ENCODE measurements around the gene LIX1.
"Not testable (repeated sequence)": the region's sequence is repeated elsewhere in the genome, so short reads cannot be mapped to it uniquely, and the experiment has no call there.

LIX1 gene

DNA sequence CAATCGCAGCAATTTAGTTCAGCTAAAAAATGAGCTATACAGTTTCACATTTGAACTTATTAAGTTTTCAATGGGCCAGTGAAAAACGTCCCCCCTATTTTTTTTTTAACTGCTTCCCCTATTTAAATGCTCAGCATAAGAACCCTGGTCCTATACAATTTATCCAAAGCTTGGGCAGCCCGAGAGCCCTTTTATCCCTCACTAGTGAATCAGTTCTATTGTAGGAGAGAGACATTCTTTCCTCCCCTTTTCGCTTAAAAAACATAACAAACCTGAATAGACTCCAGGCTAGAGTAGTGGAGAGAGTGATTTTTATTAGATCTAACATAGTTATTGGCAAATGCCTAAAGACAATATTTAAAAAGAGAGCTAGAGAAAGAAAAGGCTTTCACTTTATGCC is 1.4 kb downstream of the LIX1 start:
- no peak for DNase-seq

- DNase-seq = not testable (repeated sequence)
Observed at GRCh38 chr5:97140250-97140649, 2.2 kb downstream of the LIX1 start.

- no peak for DNase-seq
Observed at GRCh38 chr5:97136475-97136874, 5.9 kb downstream of the LIX1 start.

DNA sequence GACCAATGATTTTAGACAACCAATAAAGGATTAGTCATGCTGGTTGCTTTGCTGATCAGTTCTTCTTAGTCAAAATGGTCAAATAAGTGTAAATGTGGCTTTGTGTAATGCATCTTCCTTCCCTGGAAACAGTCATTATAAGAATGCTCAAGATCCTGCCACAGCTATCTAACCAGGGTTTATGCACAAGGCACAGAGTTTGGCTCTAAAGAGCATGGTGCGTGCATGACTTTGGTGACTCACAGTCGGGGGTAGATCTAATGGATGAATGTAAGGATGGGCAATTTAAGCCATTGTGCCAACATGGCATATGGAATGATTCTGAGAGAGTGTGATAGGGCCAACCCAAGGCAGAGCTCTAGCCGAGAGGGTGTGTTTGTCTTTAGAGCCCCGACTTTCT is 6.5 kb downstream of the LIX1 start:
- no peak for DNase-seq

GRCh38 chr5:97134634-97135033 is 7.8 kb downstream of the LIX1 start:
- no peak for DNase-seq

DNA sequence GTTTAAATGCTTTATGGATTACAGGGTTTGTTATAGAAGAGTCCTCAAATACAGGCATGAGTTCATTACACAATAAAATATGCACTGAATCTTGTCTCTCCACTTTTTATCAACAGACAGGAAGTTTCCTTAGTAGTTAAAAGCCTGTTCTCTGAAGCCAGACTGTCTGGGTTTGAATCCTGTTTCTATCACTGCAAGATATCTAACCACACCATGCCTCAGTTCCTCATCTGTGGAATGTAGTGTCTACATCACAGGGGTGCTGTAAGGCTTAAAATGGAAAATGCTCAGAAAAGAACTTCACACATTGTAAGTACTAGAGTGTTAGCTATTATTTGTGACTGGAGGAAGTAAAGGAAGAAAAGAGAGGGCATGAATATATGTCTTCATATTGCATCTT is 9.3 kb downstream of the LIX1 start:
- DNase-seq = no peak

DNA sequence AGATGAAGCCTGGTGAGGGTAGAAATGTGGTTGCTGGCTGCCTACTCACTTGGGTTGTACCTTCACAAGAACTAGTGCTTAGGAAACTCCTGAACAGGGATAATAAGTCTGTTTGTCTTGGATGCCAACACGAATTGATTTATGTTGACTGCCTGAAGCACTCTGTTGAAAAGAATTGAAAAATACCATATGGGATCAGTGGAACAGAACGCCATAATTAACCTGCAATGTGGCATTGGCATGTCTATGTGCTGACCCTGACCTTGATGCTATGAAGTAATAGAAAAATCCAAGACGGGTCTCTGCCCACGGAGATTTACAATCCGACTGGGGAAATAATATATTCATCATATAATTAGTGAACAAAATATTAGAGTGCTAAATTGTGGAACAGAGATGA is 10.5 kb downstream of the LIX1 start:
- DNase-seq = no peak

GRCh38 chr5:97131139-97131710 is 11.2 kb downstream of the LIX1 start:
- DNase-seq = no peak

- DNase-seq = no peak
Observed at GRCh38 chr5:97127727-97128126, 14.7 kb downstream of the LIX1 start.

- DNase-seq = no peak
Observed at GRCh38 chr5:97125125-97125683, 17.2 kb downstream of the LIX1 start.

GRCh38 chr5:97124335-97124734 is 18.1 kb downstream of the LIX1 start:
- DNase-seq = no peak

GRCh38 chr5:97121848-97122247 is 20.6 kb downstream of the LIX1 start:
- no peak for DNase-seq

DNA sequence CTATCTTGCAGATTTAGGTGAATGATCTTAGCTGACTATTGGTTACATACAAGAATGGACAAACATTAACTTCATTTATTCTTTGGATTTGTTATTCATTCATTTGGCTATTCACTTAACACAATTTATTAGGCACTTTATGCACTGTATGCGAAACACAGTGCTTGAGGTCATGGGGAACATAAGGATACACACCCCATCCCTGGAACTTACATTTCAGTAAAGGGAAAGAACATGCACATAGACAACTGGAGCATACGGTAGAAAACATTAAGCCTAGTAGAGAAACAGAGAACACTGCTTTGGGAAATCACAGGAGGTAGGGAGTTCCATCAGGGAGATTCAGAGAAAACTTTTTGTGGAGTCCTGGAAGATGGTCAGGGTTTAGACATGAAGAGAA is 22.2 kb downstream of the LIX1 start:
- no peak for DNase-seq

DNA sequence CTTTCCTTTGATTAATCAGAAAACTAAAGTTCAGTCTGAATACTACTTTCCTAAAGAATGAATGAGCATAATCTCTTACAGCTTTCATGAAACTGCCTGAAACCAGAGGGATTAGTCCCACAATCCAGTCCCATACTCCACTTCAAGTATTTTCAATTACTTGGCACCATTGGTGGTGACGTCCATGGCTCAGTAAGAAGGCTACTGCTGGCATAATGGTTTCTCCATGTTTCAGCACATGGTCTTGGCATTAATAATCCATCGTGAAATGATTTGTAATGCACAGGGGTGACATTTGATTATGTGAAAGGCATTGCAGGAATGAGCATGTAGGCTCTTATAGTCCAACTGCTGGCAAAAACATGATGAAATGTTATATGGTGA is 23.4 kb downstream of the LIX1 start:
- no peak for DNase-seq

DNA sequence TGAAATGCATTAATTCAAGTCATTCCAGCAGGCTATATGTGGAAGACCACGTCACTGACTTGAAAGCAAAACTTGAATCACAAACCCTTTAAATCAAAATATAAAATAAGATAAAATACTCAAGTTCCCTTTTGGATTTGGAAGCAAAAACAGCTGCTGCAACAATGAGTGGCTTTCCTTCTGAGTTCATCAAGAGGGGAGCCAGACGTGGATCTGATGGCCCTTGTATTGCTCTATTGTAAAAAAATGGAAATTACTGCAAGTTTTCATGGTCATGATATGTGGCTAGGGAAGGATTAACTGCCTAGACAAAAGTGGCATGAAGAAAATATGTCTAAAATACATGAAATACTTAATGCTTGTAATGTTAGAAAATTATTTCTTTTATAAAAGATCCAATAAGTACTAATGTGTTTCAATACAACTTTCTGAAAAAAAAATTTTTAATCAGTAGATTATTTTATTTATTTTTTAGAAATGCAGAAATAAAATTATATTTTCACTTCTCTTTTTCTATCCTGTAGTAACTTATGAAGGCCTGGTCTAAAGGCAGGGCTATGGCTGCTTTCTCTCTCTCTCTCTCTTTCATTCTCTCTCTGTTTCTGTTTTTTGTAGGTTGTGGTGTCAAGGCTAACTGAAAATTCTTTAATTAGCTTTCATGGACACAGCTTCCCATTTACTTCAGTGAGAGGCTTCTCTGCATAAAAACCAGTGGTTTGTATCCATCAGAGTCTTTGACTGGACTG is 24.0 kb downstream of the LIX1 start:
- DNase-seq = no peak

- no peak for DNase-seq
Observed at GRCh38 chr5:97115932-97116331, 26.5 kb downstream of the LIX1 start.

DNA sequence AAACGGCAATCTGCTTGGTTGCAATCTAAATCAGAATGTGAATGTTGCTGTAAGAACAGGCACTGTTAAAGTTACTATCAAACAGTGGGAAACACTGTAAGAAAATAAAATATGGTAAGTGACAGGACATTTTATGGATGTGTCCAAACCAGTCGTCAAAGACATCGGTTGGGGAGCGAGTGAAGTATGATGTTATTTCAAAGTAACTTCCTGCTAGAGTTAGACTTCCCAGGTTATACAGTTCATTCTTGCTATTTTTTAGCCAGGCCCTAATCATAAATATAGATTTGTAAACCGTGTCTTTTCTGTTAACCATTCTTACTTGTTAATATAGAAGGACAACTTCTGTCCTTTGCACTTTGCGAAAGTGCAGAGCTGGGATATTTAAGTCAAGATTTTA is 30.2 kb downstream of the LIX1 start:
- no peak for DNase-seq

DNA sequence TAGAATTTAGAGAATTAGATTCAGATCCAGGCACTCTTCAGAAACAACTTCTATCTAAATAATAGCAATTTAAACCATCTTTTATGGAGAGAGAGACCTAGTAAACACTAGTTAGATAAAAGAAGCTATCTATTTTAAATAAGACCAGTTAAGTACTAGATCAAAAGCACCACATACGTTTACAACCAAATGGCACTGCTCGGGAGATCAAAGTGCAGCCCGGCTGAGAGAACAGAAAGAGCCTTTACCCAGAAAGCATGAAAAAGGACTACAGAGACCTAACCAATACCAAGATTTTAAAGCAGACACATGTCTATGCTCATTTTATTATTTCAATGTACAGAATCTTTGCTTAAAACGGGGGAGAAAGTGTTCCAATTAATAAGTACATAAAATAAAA is 30.8 kb downstream of the LIX1 start:
- no peak for DNase-seq

GRCh38 chr5:97111004-97111403 is 31.4 kb downstream of the LIX1 start:
- DNase-seq = no peak

DNA sequence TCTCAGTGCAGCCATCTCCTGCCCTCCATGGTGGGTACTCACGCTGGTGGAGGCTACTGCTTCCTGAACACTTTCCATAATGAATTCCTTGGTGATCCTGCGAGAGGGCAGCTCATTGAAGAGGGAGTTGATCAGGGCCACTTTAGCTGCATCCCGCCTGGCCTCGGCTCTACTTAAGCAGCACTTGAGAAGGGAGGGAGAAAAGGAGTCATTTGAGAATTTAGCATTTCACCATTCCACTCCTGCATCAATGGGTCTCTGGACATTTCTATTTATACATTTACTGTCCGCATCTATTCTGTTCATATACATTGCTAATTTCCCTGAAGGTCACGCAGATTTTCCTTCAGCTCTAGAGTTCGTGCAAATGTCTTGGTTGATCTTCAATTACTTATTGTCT is 35.1 kb downstream of the LIX1 start:
- DNase-seq = no peak

DNA sequence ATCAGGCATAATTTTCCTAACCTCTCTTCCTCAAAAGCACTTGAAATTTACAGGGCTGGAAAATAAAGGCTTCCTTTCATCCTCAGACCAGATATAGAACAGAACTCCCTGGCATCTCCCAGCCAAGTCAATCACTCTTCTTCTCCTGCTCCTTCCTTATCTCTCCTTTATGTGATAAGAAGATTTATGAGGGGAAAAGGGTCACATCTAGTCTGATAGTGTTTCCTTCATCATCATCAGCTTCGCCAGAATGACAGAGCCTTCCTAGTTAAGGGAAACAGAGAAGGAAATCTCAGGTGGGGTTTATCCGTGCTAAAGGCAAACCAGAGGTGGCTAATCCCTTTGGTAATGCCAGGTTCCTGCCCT is 36.2 kb downstream of the LIX1 start:
- no peak for DNase-seq

GRCh38 chr5:97105501-97106215 is 36.8 kb downstream of the LIX1 start:
- no peak for DNase-seq

GRCh38 chr5:97102010-97102470 is 40.4 kb downstream of the LIX1 start:
- no peak for DNase-seq
